Astrocyte of the cerebellum (primary cell): ENCODE results near the gene FBXO21.

Experiments used
- DNase-seq: peaks from one replicate; pipeline ENCODE4 v3.0.0-alpha.2; 2011; ENCODE audit warnings: low read depth
- H3K4me3 ChIP-seq: 2 replicates; pipeline ENCODE4 v1.5.1; 2011; ENCODE audit warnings: mild to moderate bottlenecking, low read depth, low read length, moderate library complexity
- CTCF ChIP-seq: IDR thresholded peaks from 2 replicates; pipeline ENCODE4 v1.5.1; 2012; ENCODE audit warnings: low read length, low read depth, moderate library complexity, mild to moderate bottlenecking; ENCODE audit errors: missing control alignments
- in situ Hi-C: cut with HindIII; loops from 2 replicates; pipeline ENCODE4 v1.10.0; 2017; ENCODE audit warnings: low sequenced_read_pairs

FBXO21 gene

DNA sequence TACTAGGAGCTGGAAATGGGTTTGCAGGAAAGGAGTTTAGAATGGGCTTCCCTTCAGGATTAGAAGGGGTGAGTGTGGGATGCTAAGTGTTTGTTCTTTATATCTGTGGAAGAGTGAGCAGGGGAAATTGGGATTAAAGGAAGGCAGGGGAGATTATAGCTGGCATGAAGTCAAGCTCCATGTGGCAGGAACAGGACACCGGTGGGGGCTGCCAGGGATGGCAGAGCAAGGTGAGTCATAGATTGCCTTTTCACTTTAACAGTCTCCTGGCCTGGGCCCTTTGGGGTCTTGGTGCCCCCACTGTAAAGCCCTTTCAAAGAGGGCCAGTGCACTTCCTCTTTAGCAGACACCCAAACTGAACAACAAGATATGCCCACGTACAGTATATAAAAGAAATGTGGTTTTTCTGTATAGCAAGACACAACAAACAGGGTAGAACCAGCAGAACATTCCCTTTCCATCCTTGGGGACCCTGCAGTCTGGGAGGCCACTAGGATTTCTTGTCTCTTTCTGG lies 23.1 kb upstream of the FBXO21 start:
- no peak for DNase-seq
- in situ Hi-C loops = no loop called here
- no peak for TF ChIP-seq CTCF
- no peak overlapping the region for H3K4me3 ChIP-seq

GRCh38 chr12:117212563-117213190 lies 22.4 kb upstream of the FBXO21 start:
- DNase-seq = peak; percentile 66
- TF ChIP-seq CTCF = peak; percentile 97
- in situ Hi-C loops = no loop called here
- H3K4me3 ChIP-seq = no peak overlapping the region

GRCh38 chr12:117210266-117210918 lies 20.1 kb upstream of the FBXO21 start:
- TF ChIP-seq CTCF = no peak
- in situ Hi-C loops = no loop called here
- H3K4me3 ChIP-seq = no peak overlapping the region
- DNase-seq = no peak

GRCh38 chr12:117209626-117210025 lies 19.4 kb upstream of the FBXO21 start:
- no peak for DNase-seq
- in situ Hi-C loops = no loop called here
- no peak for TF ChIP-seq CTCF
- no peak overlapping the region for H3K4me3 ChIP-seq

DNA sequence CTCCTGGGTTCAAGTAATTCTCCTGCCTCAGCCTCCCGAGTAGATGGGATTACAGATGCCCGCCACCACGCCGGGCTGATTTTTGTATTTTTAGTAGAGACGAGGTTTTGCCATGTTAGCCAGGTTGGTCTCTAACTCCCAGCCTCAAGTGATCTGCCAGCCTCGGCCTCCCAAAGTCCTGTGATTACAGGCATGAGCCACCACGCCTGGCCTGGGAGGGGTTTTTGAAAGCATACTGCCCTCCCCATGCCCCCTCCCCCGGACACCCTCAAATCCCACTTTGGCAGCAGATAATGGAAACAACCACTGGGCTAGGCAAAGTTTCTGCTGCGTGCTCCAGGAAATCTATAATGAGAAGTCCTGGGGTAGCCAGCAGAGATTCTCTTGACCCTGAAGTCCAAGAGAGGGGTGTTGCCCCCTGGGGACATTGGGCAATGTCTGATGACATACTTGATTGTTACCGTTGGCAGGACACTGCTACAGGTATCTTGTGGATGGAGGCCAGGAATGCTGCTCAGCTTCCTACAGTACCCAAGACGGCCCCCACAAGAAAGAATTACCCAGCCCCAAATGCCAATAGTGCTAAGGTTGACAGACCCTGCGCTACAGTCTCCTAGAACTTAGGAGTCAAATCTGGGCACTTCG lies 18.7 kb upstream of the FBXO21 start:
- no peak overlapping the region for H3K4me3 ChIP-seq
- in situ Hi-C loops = no loop called here
- DNase-seq = no peak
- no peak for TF ChIP-seq CTCF

GRCh38 chr12:117208206-117208605 lies 17.9 kb upstream of the FBXO21 start:
- no peak for DNase-seq
- no peak overlapping the region for H3K4me3 ChIP-seq
- TF ChIP-seq CTCF = no peak
- in situ Hi-C loops = no loop called here
